ENCODE measurements around the gene AHNAK2.

AHNAK2 gene

GRCh38 chr14:105023791-105024480 is 45.8 kb upstream of the AHNAK2 start:
- TF ChIP-seq CTCF (IDR thresholded peaks at IDR 0.05; ENCODE audit: low read depth, low read length) = no peak
- no peaks in the 10 kb centered on the region for H3K27me3 ChIP-seq
- DNase-seq = no peak
- H3K4me3 ChIP-seq (ENCODE audit: low read depth, low read length) = no peak overlapping the region
- 0 out of 2 replicates have a peak, but pooled peaks cover 3% of the 10 kb centered on the region for H3K4me1 ChIP-seq
- peaks cover 13% of the 10 kb centered on the region for H3K36me3 ChIP-seq
- no peaks in the 10 kb centered on the region for H3K9me3 ChIP-seq

- no peak for TF ChIP-seq CTCF (IDR thresholded peaks at IDR 0.05; ENCODE audit: low read depth, low read length)
- H3K9me3 ChIP-seq = no peaks in the 10 kb centered on the region
- DNase-seq = no peak
- H3K4me1 ChIP-seq = 0 out of 2 replicates have a peak, but pooled peaks cover 3% of the 10 kb centered on the region
- H3K27me3 ChIP-seq = no peaks in the 10 kb centered on the region
- H3K4me3 ChIP-seq (ENCODE audit: low read depth, low read length) = no peak overlapping the region
- peaks cover 17% of the 10 kb centered on the region for H3K36me3 ChIP-seq
These were observed 45.0 kb upstream of the AHNAK2 start for GRCh38 chr14:105023144-105023543.

- 0 out of 2 replicates have a peak, but pooled peaks cover 3% of the 10 kb centered on the region for H3K4me1 ChIP-seq
- H3K9me3 ChIP-seq = no peaks in the 10 kb centered on the region
- DNase-seq = no peak
- no peak for TF ChIP-seq CTCF (IDR thresholded peaks at IDR 0.05; ENCODE audit: low read depth, low read length)
- H3K4me3 ChIP-seq (ENCODE audit: low read depth, low read length) = peak overlapping the region; percentile 90
- no peaks in the 10 kb centered on the region for H3K27me3 ChIP-seq
- peaks cover 17% of the 10 kb centered on the region for H3K36me3 ChIP-seq
These were observed 44.1 kb upstream of the AHNAK2 start for GRCh38 chr14:105022276-105022670.

GRCh38 chr14:105021656-105022275 is 43.6 kb upstream of the AHNAK2 start:
- Histone ChIP-seq H3K36me3 (peaks cover 17% of the 10 kb centered on the region), H3K4me3 (ENCODE audit: low read depth, low read length) (peak overlapping the region; percentile 90), H3K9me3 (no peaks in the 10 kb centered on the region), H3K27me3 (no peaks in the 10 kb centered on the region), H3K4me1 (peaks cover 3% of the 10 kb centered on the region)
- TF ChIP-seq CTCF (IDR thresholded peaks at IDR 0.05; ENCODE audit: low read depth, low read length) = peak; percentile 37; the same call in 1 of the 2 replicates
- peak; percentile 51 for DNase-seq

- Histone ChIP-seq H3K4me3 (ENCODE audit: low read depth, low read length) (peak within 1 kb of the TSS; percentile 90), H3K36me3 (peaks cover 22% of the 10 kb centered on the region), H3K9me3 (no peaks in the 10 kb centered on the region), H3K4me1 (peaks cover 10% of the 10 kb centered on the region), H3K27me3 (no peaks in the 10 kb centered on the region)
- DNase-seq = peak; percentile 99
- no peak for TF ChIP-seq CTCF (IDR thresholded peaks at IDR 0.05; ENCODE audit: low read depth, low read length)
These were observed 42.9 kb upstream of the AHNAK2 start, which contains the start of gene CDCA4 for GRCh38 chr14:105020815-105021655. Gene CDCA4 (minus strand): TSS chr14:105021083. CDS start chr14:105011929, 9,154 bp downstream.
